Stimulated activated CD4-positive, alpha-beta T cell treated with anti-CD3 and anti-CD28 coated beads, Interleukin-1b, Interleukin-23, amount 100 ng/mL, for 48 hours (primary cell): Measurements from ENCODE around the gene STX18.

Experiments
- DNase-seq: peaks from one replicate; pipeline ENCODE4 v3.0.0-alpha.2; 2020

STX18 gene

GRCh38 chr4:4415806-4416805, 125.7 kb downstream of the STX18 start:
- no peak for DNase-seq

- DNase-seq: no peak
Measured at GRCh38 chr4:4415107-4415805, 126.6 kb downstream of the STX18 start.

GRCh38 chr4:4413806-4414205, 128.0 kb downstream of the STX18 start:
- no peak for DNase-seq

GRCh38 chr4:4413373-4413725, 128.5 kb downstream of the STX18 start:
- DNase-seq: no peak

- no peak for DNase-seq
Measured at GRCh38 chr4:4412641-4413372, 129.0 kb downstream of the STX18 start.

- DNase-seq: no peak
Measured at GRCh38 chr4:4411906-4412305, 129.9 kb downstream of the STX18 start.

- DNase-seq: no peak
Measured at GRCh38 chr4:4410271-4410670, 131.6 kb downstream of the STX18 start.

GRCh38 chr4:4409416-4410115, 132.3 kb downstream of the STX18 start:
- DNase-seq: no peak

- no peak for DNase-seq
Measured at GRCh38 chr4:4408576-4409335, 133.1 kb downstream of the STX18 start.

- no peak for DNase-seq
Measured at GRCh38 chr4:4408132-4408523, 133.7 kb downstream of the STX18 start.

- no peak for DNase-seq
Measured at GRCh38 chr4:4407299-4408131, 134.3 kb downstream of the STX18 start.

GRCh38 chr4:4406455-4407298, 135.2 kb downstream of the STX18 start:
- DNase-seq: no peak

- no peak for DNase-seq
Measured at GRCh38 chr4:4405358-4405962, 136.4 kb downstream of the STX18 start.

- DNase-seq: no peak
Measured at GRCh38 chr4:4402966-4403365, 138.9 kb downstream of the STX18 start.

- DNase-seq: no peak
Measured at GRCh38 chr4:4401036-4401435, 140.8 kb downstream of the STX18 start.

- no peak for DNase-seq
Measured at GRCh38 chr4:4398430-4398829, 143.4 kb downstream of the STX18 start.

GRCh38 chr4:4397441-4397819, 144.4 kb downstream of the STX18 start:
- DNase-seq: no peak

GRCh38 chr4:4396628-4397440, 145.0 kb downstream of the STX18 start:
- DNase-seq: no peak
